NB4 (cell line): ENCODE measurements around the gene ITGA6.

Source experiments
- CTCF ChIP-seq: IDR thresholded peaks from one replicate; pipeline ENCODE4 v1.5.1; 2012; ENCODE audit warnings: low read depth, low read length
- POLR2A ChIP-seq: IDR thresholded peaks from 2 replicates; pipeline ENCODE4 v1.6.1; 2011; ENCODE audit warnings: mild to moderate bottlenecking; ENCODE audit not compliant: insufficient read length; ENCODE audit errors: extremely low read depth

- TF ChIP-seq POLR2A: no peak
- TF ChIP-seq CTCF: peak; percentile 86
Observed at GRCh38 chr2:172465417-172466334, 38.3 kb downstream of the ITGA6 start.
